ENCODE measurements around the gene UBXN11. TPM values are rescaled to one million over a fixed set of nuclear protein-coding genes. Genes with fewer than 3 reads are reported as not detected.
"Not testable (repeated sequence)": the region's sequence is repeated elsewhere in the genome, so short reads cannot be mapped to it uniquely, and the experiment has no call there.

UBXN11 gene
- total RNA-seq, 2 donors from 2014 or later, result 8.7 to 25.7 TPM

DNA sequence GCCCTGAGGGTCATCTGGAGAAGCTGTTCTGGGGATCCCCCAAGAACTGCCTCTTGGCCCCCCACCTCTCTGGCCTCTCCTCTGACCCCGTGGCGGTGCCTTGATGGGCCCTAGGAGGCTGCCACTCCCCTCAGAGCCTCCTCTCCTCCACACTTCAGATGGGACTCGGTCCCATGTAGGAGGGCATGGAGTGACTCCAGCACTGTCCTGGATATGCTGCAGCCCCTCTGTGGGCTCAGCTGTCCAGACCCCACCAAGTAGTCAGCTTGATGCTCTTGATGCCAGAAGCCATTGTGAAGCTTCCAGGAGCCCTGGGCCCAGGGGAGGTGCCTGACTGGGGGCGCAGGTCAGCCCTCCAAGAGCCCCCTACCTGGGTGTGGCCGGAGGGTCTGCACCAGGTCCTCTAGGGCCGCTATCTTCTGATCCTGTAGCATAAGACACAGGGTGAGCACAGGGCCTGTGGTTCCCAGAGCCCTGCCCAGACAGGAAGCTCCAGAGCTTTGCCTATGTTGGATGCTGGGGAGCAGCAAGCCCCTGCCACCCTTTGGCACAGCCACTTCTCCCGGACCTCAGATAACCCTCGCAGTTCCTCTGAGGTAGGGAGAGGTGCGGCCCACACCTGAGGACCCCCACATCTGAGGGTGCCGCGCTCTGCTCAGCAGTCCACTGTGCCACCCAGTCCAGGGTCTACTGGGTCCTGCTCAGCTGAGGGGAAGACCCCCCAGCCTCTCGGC, 9.2 kb downstream of the UBXN11 start:
- intact Hi-C loops (cut with DNase I), result no loop called here
- H3K9me3 ChIP-seq, result no peaks in the 10 kb centered on the region
- no peaks in the 10 kb centered on the region for H3K36me3 ChIP-seq
- no peaks in the 10 kb centered on the region for H3K4me1 ChIP-seq
- TF ChIP-seq, protein P1, sequence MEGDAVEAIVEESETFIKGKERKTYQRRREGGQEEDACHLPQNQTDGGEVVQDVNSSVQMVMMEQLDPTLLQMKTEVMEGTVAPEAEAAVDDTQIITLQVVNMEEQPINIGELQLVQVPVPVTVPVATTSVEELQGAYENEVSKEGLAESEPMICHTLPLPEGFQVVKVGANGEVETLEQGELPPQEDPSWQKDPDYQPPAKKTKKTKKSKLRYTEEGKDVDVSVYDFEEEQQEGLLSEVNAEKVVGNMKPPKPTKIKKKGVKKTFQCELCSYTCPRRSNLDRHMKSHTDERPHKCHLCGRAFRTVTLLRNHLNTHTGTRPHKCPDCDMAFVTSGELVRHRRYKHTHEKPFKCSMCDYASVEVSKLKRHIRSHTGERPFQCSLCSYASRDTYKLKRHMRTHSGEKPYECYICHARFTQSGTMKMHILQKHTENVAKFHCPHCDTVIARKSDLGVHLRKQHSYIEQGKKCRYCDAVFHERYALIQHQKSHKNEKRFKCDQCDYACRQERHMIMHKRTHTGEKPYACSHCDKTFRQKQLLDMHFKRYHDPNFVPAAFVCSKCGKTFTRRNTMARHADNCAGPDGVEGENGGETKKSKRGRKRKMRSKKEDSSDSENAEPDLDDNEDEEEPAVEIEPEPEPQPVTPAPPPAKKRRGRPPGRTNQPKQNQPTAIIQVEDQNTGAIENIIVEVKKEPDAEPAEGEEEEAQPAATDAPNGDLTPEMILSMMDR (IDR thresholded peaks at IDR 0.05), result no peak
- no peaks in the 10 kb centered on the region for H3K27me3 ChIP-seq
- DNase-seq, result no peak
- no peak overlapping the region for H3K4me3 ChIP-seq
- no peak overlapping the region for H3K9ac ChIP-seq (ENCODE audit: low read depth in 2 of 2, low read length in 2 of 2)
- H3K27ac ChIP-seq, result no peak overlapping the region

DNA sequence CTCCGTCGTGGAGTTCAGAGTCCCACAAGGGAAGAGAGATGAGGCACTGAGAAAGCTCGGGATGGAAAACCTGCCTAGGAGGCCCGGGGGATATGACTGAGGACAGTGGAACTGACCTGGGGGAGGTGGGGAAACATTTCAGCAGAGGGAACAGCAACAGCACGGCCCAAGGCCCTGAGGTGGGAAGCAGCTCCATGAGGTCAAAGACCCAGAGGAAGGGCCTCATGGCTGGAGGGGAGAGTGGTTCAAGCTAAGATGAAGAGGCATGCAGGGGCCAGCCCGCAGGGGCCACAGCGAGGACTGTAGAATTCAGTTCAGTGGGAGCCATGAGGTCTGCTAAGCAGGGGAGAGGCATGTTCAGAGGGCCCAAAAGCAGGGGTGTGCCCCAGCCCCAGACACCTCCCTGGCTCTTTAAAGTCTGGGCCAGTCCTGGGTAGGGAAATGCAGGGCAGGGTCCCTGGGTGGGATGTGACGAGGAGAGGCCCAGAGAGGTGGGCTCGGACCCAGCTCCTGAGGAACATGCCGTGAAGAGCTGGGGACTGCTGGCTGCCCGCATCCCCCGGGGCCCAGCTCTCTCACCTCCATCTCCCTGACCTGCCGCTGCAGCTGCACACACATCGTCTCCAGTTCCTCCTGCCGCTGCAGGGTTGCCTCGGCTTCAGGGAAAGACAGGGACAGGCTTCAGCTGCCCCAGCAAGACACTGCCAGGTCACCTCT, 9.9 kb downstream of the UBXN11 start:
- intact Hi-C loops (cut with DNase I), result no loop called here
- no peaks in the 10 kb centered on the region for H3K4me1 ChIP-seq
- no peak overlapping the region for H3K9ac ChIP-seq (ENCODE audit: low read depth in 2 of 2, low read length in 2 of 2)
- H3K4me3 ChIP-seq, result no peak overlapping the region
- no peaks in the 10 kb centered on the region for H3K36me3 ChIP-seq
- TF ChIP-seq, protein P1 (IDR thresholded peaks at IDR 0.05), result no peak
- DNase-seq, result no peak
- no peaks in the 10 kb centered on the region for H3K9me3 ChIP-seq
- no peaks in the 10 kb centered on the region for H3K27me3 ChIP-seq
- H3K27ac ChIP-seq, result no peak overlapping the region

DNA sequence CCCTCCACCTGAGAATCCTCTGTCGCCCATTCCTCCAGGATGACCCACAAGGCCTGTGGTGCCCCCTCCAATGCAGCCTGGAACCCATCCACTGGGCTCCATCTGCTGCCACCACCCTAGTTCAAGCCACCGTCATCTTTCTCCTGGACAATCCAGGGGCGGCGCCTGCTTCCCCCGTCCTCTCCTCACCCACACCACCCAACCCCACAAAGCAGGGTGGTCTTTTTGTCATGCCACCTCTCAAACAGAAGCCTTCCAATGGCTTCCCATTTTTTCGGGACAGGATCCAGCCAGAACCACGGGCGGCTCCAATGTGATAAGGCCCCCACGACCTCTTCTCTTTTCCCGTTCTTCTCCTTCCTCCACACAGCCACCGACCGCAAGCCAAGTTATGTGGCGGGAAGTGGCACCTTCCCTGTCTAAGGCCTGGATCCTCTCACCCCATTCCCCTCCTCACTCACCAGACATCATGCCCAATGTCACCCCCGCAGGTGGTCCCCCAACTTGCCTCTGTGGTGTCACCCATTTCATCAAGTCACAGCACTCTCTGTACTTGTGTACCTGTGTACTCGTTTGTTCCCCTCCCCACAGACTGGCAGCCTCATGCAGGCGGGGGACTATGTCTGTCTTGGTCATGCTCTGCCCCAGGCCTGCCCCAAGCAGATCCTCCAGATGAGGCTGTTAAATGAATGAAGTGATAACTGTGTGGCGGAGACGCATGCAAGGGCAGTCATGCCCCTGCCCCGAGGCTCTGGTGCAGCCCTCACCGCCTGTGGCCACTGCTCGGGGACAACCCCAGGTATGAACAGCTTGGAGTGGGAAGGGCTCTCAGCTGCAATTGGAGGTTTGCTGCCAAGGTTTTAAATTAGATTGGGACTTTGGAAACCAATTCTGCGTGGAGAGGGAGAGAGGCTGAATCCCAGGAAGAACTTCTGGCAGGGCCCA, 11.0 kb downstream of the UBXN11 start:
- Histone ChIP-seq H3K27ac (no peak overlapping the region), H3K27me3 (no peaks in the 10 kb centered on the region), H3K36me3 (no peaks in the 10 kb centered on the region), H3K9ac (ENCODE audit: low read depth in 2 of 2, low read length in 2 of 2) (no peak overlapping the region), H3K4me1 (no peaks in the 10 kb centered on the region), H3K9me3 (no peaks in the 10 kb centered on the region), H3K4me3 (no peak overlapping the region)
- no peak for DNase-seq
- TF ChIP-seq, protein P1 (IDR thresholded peaks at IDR 0.05), result no peak
- intact Hi-C loops (cut with DNase I), result no loop called here

DNA sequence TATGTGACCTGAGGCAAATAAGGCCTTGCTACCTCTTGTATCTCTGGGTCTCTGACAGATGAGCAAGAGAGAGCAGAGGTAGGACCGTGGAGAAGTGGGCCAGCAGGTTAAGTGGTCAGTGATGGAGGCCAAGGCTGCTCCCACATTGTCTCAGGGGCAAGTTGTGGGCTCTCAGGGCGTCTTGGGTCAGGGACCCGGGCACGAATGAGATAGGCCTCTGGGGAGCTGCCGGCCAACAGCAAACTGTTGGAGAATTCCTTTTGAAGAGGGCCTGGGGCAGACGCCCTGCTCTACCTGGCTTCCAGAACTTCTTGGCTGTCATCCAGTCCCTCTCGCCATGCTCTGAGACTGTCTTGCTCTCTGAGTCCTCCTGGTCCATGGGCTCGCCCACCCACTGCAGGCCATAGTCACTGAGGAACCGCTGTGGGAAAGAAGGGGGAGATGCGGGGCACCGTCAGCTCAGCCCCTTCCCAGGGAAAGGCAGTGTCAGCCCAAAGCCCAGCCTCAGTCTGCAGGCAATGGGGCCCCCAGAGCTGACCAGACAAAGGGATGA, 12.4 kb downstream of the UBXN11 start:
- no peak overlapping the region for H3K27ac ChIP-seq
- intact Hi-C loops (cut with DNase I), result no loop called here
- no peak overlapping the region for H3K9ac ChIP-seq (ENCODE audit: low read depth in 2 of 2, low read length in 2 of 2)
- no peaks in the 10 kb centered on the region for H3K27me3 ChIP-seq
- TF ChIP-seq, protein P1 (IDR thresholded peaks at IDR 0.05), result no peak
- H3K9me3 ChIP-seq, result no peaks in the 10 kb centered on the region
- no peak for DNase-seq
- peaks cover 11% of the 10 kb centered on the region for H3K4me1 ChIP-seq
- H3K4me3 ChIP-seq, result no peak overlapping the region
- H3K36me3 ChIP-seq, result no peaks in the 10 kb centered on the region

DNA sequence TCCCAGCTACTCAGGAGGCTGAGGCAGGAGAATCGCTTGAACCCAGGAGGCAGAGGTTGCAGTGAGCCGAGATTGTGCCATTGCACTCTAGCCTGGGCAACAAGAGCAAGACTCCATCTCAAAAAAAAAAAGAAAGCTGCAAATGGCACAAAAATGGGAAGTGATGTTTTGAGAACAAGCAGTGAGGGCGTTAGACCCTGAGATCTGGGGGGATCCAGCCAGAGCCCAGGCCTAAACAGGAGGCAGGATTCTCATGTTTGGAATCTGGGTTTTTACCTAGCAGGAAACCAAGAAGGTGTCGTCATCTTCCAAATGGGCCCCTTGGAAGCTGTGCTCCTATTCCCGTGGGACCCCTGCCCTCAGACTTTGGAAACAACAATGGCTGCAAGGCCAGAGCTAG, 13.7 kb downstream of the UBXN11 start:
- H3K4me1 ChIP-seq, result peaks cover 11% of the 10 kb centered on the region
- H3K9ac ChIP-seq (ENCODE audit: low read depth in 2 of 2, low read length in 2 of 2); H3K27ac ChIP-seq; intact Hi-C loops (cut with DNase I); H3K4me3 ChIP-seq; H3K36me3 ChIP-seq; H3K27me3 ChIP-seq; DNase-seq; H3K9me3 ChIP-seq: not testable (repeated sequence)
